Dermis microvascular lymphatic vessel endothelial cell (primary cell): ENCODE data around the gene DAGLA. TPM values are rescaled to one million over a fixed set of nuclear protein-coding genes. Genes with fewer than 3 reads are reported as not detected.
"Not testable (repeated sequence)": the region's sequence is repeated elsewhere in the genome, so short reads cannot be mapped to it uniquely, and the experiment has no call there.

Source experiments
- DNase-seq, 2 donors: peaks; one replicate each; pipeline versions ENCODE4 v3.0.0 to v3.0.0-alpha.2; 2010; ENCODE audit warnings: low read depth in 2 of 2
- total RNA-seq: library from RNA; depleted of rRNA; stranded (reverse); fragments of >200 nt; gene quantifications from 2 replicates; pipeline ENCODE4 v1.2.1, GENCODE V29; 2014

Gene DAGLA
- 1.7 and 3.2 TPM in 2 replicates for total RNA-seq

- DNase-seq: peak; percentile 31 to 63
These were observed at the start of gene DAGLA for GRCh38 chr11:61679893-61680621. TSS of gene DAGLA (plus strand) at chr11:61680391. CDS start at chr11:61720156, 39,765 bp downstream.

- DNase-seq: no peak
These were observed 48.1 kb upstream of the DAGLA start for GRCh38 chr11:61632096-61632495.

DNA sequence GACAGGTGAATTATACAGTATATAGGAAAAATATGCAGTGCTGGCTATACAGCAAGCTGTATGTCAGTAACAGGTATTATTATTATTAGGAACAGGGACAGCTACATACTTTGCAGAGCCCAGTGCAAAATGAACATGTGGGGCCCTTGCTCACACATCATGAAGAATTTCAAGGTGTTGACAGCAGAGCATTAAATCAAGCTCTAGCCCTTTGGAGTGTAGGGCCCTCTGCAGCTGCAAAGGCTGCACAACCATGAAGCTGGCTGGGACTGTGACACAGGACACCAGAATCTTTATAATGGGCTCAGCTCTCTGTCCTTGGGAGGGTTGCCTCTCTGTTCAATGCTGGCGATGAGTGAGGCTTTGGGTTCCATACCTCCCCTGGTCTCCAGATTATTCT lies 44.9 kb upstream of the DAGLA start:
- DNase-seq: no peak

GRCh38 chr11:61635787-61636186 lies 44.4 kb upstream of the DAGLA start:
- DNase-seq: no peak

DNA sequence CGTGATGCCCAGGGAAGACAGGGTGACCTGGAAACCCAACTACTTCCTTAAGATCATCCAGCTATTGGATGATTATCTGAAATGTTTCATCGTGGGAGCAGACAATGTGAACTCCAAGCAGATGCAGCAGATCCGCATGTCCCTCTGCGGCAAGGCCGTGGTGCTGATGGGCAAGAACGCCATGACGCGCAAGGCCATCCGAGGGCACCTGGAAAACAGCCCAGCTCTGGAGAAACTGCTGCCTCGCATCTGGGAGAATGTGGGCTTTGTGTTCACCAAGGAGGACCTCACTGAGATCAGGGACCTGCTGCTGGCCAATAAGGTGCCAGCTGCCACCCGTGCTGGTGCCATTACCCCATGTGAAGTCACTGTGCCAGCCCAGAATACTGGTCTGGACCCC lies 43.5 kb upstream of the DAGLA start:
- no peak for DNase-seq

DNA sequence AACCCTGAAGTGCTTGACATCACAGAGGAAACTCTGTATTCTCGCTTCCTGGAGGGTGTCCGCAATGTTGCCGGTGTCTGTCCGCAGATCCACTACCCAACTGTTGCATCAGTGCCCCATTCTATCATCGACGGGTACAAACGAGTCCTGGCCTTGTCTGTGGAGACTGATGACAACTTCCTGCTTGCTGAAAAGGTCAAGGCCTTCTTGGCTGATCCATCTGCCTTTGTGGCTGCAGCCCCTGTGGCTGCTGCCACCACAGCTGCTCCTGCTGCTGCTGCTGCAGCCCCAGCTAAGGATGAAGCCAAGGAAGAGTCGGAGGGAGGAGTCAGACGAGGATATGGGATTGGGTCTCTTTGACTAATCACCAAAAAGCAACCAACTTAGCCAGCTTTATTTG lies 42.9 kb upstream of the DAGLA start:
- no peak for DNase-seq

- DNase-seq: no peak
These were observed 40.3 kb upstream of the DAGLA start for GRCh38 chr11:61639816-61640443.

DNA sequence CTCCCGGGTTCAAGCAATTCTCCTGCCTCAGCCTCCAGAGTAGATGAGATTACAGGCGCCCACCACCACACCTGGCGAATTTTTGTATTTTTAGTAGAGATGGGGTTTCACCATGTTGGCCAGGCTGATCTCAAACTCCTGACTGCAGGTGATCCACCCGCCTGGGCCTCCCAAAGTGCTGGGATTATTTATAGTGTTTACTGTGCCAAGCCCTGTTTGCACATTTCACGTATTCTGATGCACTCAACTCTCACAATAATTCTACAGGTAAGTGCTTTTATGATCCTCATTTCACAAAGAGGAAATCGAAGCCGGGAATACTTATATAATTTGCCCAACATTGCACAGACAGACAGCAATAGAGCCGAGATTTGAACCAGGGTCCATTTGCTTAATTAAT lies 38.0 kb upstream of the DAGLA start:
- peak in 1 of 2 donors; percentile 9 for DNase-seq

DNA sequence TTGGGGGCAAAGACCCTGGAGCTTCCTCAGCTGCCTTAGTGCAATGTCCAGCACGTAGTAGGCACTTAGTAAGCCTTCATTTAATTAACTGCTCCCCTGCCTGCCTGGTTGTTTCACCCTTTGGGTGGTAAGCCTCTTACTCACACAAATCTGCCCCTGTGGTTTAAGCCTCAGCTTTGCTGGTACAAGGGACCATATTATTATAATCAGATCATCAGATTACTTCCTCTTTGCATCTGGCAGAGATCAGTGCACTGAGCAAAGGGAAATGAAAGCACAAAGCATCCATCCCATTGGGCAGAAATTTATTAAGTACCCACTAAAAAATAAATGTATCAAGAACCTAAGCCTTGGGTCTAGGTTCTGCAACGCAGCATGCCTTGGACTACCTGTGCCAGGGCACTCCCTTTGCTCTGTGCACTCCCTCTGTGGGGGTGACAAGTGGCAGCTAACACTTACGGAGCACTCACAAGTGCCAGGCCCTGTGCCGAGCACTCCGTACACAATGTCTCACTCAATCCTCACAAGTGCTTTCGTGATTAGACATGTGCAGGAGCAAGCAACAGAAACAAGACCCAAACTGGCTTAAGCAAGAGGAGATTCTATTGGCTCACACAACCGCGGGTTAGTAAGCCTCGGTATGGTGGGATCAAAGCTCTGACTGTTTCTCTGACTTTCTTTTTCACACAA lies 34.9 kb upstream of the DAGLA start:
- no peak for DNase-seq

DNA sequence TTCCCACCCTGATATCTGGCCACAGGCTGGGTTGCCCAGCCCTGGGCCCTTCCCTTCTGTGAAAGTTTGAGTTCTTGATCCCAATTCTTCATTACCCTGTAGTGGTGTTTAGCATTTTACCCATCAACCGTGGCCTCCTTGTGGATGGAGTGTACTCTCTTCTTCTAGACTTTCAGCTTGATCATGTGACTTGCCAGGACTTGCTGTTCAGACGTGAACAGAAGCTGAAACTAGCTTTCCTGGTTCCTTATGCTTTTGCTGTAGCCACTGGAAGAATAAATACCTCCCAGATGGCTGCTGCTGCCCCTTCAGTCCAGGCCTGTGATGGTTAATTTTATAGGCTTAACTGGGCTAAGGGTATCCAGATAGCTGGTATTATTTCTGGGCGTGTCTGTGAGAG lies 32.7 kb upstream of the DAGLA start:
- DNase-seq: no peak

GRCh38 chr11:61650781-61651571 lies 29.2 kb upstream of the DAGLA start:
- DNase-seq: no peak

DNA sequence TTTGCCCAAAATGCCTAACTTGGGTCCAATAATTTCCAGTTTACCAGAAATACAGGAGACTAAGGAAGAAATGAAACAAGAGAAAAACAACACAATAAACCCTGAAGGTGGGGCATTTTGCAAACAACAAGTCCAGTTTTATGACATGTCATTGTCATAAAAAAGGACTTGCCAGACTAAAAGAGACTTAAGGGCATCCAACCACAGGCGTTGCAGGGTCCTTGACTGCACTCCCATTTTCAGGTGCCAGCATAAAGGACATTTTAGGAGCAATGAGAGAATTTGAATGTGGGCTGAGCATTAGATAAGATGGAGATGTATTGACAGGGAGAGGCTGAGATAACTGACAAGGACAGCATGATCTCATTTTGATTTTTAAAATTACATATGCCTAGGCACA lies 28.1 kb upstream of the DAGLA start:
- DNase-seq: no peak

DNA sequence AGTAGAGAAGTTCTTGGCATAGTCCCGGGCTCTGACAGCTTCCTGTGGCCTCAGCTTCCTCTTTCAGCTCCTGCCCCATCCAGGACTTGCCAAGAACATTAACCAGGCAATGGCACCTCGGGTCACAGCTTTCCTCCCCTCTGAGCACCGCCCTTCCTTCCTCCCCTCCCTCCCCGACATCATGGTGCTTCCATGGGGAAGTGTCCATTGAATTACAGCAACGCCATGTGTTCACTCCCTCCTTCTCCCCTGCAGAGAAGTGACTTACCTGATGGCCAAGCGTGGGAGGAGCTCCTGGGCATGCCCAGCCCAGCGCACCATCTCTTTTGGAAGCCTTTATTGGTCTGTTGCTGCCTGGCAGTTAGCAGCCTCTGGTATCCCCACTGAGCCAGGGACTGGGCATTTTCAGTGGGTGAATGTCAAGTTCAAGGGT lies 25.8 kb upstream of the DAGLA start:
- DNase-seq: peak; percentile 19 to 64

- not testable (repeated sequence) for DNase-seq
These were observed 24.7 kb upstream of the DAGLA start for GRCh38 chr11:61655266-61656159.

DNA sequence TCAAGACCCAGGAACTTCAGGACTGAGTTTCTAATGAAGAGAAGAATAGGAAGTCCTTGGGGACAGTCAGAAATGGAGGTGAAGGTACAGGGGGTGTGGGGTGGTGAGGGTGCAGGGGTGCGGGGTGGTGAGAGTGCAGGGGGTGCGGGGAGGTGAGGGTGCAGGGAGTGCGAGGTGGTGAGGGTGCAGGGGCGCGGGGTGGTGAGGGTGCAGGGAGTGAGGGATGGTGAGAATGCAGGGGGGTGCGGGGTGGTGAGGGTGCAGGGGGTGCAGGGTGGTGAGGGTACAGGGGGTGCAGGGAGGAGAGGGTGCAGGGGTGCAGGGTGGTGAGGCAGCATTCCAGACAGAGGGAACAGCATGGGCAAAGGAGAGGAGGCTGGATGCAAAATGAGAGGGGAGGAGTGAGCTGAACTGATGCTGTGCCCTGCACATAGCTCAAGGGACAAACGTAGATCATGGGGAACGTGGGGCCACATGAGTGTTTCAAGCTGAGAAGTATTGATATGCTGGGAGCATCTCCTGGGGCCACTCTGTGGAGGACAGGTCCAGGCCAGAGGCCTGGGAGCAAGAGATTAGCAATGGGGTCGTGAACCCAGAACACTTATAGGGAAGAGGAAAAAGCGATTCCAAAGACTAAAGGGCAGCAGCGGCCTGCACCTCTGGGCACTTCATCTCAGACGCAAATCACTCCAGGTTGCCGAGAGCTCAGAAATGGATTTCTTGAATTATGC lies 23.7 kb upstream of the DAGLA start:
- no peak for DNase-seq

GRCh38 chr11:61657566-61658290 lies 22.5 kb upstream of the DAGLA start:
- DNase-seq: peak; percentile 48 to 72

DNA sequence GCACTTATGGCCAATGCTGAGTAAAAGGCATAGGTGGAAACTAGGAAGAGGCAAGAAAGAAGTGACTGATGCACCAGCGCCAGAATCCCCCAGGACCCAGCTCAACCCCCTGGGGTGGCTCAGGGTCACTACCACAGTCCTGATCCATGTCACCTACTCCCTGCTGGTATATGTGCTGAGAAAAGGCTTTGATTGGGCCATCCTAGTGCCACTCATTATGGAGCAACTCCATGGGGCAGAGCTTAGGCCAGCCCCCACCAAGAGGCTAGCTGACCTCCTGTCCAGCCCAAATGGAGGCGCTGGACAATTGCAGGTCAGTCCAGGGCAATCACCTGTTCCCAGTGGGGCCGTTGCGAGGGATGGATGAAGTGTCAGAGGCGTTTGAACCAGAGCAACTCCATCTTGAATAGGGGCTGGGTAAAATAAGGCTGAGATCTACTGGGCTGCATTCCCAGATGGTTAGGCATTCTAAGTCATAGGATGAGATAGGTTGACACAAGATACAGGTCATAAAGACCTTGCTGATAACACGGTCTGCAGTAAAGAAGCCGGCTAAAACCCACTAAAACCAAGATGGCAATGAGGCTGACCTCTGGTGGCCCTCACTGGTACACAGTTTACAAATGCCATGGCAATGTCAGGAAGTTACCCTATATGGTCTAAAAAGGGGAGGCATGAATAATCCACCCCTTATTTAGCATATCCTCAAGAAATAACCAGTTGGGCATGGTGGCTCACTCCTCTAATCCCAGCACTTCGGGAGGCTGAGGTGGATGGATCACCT lies 20.6 kb upstream of the DAGLA start:
- no peak for DNase-seq

- DNase-seq: not testable (repeated sequence)
These were observed 19.2 kb upstream of the DAGLA start for GRCh38 chr11:61660997-61661396.
